Measurements from ENCODE around the gene ZNF430. TPM values are rescaled to one million over a fixed set of nuclear protein-coding genes. Genes with fewer than 3 reads are reported as not detected.

The ZNF430 gene
- total and polyA plus RNA-seq, 9 of the 15 experiments (the other 6 are each of a cell fraction or from before 2014, with no cell fraction given) = 4.7 to 15.4 (median 9.4) TPM

DNA sequence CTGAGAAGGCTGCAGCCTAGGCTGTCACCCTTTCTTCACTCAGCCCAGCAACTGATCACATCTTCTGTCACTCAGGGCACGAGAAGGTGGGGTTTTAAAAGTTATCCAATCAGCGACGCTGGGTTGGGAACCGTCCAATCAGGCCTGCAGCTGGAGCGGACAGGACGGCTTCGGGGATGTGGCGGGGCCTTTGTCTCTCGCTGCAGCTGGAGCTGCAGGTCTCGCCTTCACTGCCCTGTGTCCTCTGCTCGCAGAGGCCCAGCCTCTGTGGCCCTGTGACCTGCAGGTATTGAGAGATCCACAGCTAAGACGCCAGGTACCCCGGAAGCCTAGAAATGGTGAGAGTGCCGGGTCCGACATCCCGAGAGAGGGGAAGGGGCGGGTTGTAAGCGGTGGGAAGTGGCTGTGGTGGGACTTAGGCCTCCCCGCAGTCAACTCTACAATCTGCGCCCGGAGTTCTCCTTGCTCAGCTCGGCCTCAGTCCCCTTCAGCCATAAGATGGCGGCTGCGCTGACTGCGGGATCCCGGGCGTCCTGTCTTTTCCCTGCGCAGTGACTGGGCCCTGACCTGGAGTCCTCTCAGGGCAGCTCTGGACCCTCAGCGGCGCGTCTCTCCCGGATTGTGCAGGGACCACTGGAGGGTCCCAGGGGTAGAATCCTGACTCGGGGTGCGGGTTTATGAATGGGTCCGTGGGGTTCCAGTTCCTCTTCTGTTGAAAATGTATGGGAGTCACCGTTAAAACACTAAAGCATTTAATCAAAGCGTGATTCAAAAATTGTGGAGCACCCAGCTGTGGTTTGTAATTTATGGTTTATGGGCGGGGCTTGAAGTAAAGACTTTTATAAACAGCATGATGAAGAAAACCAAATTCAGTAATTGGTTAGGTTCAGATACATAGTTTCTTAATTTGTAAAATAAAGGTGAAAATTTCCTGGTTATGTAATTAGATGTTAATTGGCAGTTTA is 61.8 kb downstream of the ZNF430 start, which contains the start of gene ZNF714 (continued):
- TF ChIP-seq THRAP3 (IDR thresholded peaks at IDR 0.05; ENCODE audit: borderline replicate concordance) (no peak), ZNF561 (CRISPR knock-in tag; conservative IDR thresholded peaks at IDR 0.05) (no peak), BCL6 (CRISPR knock-in tag; IDR thresholded peaks at IDR 0.05) (no peak), TOE1 (IDR thresholded peaks at IDR 0.05; ENCODE audit: borderline replicate concordance) (peak; percentile 43; the same call in 1 of the 2 replicates), TOE1 (CRISPR knock-in tag; IDR thresholded peaks at IDR 0.05; ENCODE audit: borderline replicate concordance, low read depth) (no peak), FUS (optimal IDR thresholded peaks at IDR 0.05; ENCODE audit: low read depth, low read length) (no peak), NFXL1 (CRISPR knock-in tag; IDR thresholded peaks at IDR 0.05) (no peak), MYC (IDR thresholded peaks at IDR 0.05; ENCODE audit: low read depth, low read length) (peak; percentile 42; the same call in 1 of the 2 replicates), MYC (CRISPR knock-in tag; IDR thresholded peaks at IDR 0.05; ENCODE audit: borderline replicate concordance, low read depth) (no peak), MIER1 (IDR thresholded peaks at IDR 0.05; ENCODE audit: low read depth) (no peak), RBBP5 (IDR thresholded peaks at IDR 0.05; ENCODE audit: borderline replicate concordance, insufficient read depth, low read length, poor library complexity, severe bottlenecking) (peak; percentile 75), ZNF696 (CRISPR knock-in tag; conservative IDR thresholded peaks at IDR 0.05) (no peak), SAP30 (IDR thresholded peaks at IDR 0.05; ENCODE audit: borderline replicate concordance, insufficient read depth, low read depth, low read length, poor library complexity, severe bottlenecking) (peak; percentile 92), CEBPG (CRISPR knock-in tag; IDR thresholded peaks at IDR 0.05) (no peak), CEBPG (tag; conservative IDR thresholded peaks at IDR 0.05 in 1 of 2, IDR thresholded peaks at IDR 0.05 in 1 of 2) (no peak), SP2 (IDR thresholded peaks at IDR 0.05; ENCODE audit: extremely low read depth, low read depth, low read length, poor library complexity, severe bottlenecking) (peak; percentile 51), PML (IDR thresholded peaks at IDR 0.05; ENCODE audit: low read length) (peak; percentile 64; the same call in 1 of the 2 replicates), XRCC4 (IDR thresholded peaks at IDR 0.05; ENCODE audit: extremely low read depth, insufficient read depth, insufficient read length) (no peak), ZNF311 (CRISPR knock-in tag; IDR thresholded peaks at IDR 0.05) (no peak)
- TF ChIP-seq, protein P1, sequence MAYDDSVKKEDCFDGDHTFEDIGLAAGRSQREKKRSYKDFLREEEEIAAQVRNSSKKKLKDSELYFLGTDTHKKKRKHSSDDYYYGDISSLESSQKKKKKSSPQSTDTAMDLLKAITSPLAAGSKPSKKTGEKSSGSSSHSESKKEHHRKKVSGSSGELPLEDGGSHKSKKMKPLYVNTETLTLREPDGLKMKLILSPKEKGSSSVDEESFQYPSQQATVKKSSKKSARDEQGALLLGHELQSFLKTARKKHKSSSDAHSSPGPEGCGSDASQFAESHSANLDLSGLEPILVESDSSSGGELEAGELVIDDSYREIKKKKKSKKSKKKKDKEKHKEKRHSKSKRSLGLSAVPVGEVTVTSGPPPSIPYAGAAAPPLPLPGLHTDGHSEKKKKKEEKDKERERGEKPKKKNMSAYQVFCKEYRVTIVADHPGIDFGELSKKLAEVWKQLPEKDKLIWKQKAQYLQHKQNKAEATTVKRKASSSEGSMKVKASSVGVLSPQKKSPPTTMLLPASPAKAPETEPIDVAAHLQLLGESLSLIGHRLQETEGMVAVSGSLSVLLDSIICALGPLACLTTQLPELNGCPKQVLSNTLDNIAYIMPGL (CRISPR knock-in tag; IDR thresholded peaks at IDR 0.05) = no peak
- TF ChIP-seq, protein P2, sequence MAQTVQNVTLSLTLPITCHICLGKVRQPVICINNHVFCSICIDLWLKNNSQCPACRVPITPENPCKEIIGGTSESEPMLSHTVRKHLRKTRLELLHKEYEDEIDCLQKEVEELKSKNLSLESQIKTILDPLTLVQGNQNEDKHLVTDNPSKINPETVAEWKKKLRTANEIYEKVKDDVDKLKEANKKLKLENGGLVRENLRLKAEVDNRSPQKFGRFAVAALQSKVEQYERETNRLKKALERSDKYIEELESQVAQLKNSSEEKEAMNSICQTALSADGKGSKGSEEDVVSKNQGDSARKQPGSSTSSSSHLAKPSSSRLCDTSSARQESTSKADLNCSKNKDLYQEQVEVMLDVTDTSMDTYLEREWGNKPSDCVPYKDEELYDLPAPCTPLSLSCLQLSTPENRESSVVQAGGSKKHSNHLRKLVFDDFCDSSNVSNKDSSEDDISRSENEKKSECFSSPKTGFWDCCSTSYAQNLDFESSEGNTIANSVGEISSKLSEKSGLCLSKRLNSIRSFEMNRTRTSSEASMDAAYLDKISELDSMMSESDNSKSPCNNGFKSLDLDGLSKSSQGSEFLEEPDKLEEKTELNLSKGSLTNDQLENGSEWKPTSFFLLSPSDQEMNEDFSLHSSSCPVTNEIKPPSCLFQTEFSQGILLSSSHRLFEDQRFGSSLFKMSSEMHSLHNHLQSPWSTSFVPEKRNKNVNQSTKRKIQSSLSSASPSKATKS (CRISPR knock-in tag; IDR thresholded peaks at IDR 0.05) = no peak
- TF ChIP-seq, protein P3, sequence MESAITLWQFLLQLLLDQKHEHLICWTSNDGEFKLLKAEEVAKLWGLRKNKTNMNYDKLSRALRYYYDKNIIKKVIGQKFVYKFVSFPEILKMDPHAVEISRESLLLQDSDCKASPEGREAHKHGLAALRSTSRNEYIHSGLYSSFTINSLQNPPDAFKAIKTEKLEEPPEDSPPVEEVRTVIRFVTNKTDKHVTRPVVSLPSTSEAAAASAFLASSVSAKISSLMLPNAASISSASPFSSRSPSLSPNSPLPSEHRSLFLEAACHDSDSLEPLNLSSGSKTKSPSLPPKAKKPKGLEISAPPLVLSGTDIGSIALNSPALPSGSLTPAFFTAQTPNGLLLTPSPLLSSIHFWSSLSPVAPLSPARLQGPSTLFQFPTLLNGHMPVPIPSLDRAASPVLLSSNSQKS (CRISPR knock-in tag; IDR thresholded peaks at IDR 0.05) = no peak

Measured in K562 (cell line).